Measurements from ENCODE around the gene SLFNL1. TPM values are rescaled to one million over a fixed set of nuclear protein-coding genes. Genes with fewer than 3 reads are reported as not detected.

The SLFNL1 gene
- total RNA-seq, 2 donors from 2014 or later, result 0.21 to 0.37 TPM

- intact Hi-C loops (cut with DNase I), result no loop called here
- ATAC-seq, result no peak
- no peak for DNase-seq
Measured at GRCh38 chr1:40998668-40999067, 22.9 kb downstream of the SLFNL1 start.

- DNase-seq (no peak), ATAC-seq (no peak)
- intact Hi-C loops (cut with DNase I), result no loop called here
Measured at GRCh38 chr1:40997096-40997495, 24.4 kb downstream of the SLFNL1 start.

DNA sequence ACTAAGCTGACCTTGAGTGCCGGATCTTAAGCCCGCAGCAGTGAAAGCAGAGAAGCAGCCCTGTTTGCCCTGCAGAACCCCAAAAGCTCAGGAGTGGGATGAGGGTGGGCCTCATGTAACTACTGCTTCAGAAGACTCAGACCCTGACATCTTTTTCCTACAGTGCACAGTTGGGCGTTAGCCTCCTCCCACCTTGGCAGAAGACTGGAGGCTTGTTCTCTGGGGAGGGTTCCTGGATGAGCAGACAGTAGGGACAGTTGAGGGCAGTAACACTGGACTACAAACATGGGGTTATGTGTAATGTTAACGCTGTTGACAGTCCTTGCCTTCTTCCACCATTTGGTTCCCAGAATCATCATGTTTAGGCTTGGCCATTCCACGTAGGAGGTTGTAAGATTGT lies 32.5 kb downstream of the SLFNL1 start:
- intact Hi-C loops (cut with DNase I), result no loop called here
- no peak for ATAC-seq

GRCh38 chr1:40988280-40988679 lies 33.2 kb downstream of the SLFNL1 start:
- intact Hi-C loops (cut with DNase I), result no loop called here
- ATAC-seq (no peak), DNase-seq (no peak)

More for the DNA sequence above, 32.5 kb downstream of the SLFNL1 start:
- no peak for DNase-seq

DNA sequence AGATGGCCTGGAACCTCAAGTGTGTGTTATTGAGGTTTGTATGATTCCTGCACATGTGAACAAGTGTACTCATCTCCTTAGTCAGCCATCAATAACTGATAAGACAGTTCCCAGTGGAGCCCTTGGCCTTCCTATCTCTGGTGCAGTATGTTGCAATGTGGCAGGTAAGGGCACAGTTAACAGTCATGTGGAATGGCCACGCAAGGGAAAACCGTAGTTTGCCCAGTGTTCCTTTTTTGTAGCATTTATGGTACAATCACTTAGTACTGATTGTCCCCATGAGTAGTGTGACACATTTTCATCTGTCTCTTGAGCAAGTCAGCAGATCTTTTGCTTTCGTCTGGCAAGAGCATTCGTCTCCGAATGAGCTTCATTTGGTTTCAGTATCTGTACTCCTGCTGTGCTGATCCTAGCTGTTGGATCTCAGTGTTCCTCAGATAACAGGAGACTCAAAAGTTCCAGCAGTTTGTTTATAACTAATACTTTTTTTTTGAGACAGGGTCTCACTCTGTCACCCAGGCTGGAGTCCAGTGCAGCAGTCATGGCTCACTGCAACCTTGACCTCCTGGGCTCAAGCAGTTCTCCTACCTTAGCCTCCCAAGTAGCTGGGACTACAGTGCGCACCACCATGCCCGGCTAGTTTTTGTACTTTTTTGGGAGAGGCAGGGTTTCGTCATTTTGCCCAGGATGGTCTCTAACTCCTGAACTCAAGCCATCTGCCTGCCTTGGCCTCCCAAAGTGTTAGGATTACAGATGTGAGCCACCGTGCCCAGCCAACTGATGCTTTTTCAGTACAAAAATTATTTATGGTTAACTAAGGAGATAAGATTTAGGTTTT lies 33.9 kb downstream of the SLFNL1 start:
- ATAC-seq (peak in 1 of 2 donors; percentile 14), DNase-seq (no peak)
- intact Hi-C loops (cut with DNase I), result no loop called here

GRCh38 chr1:40986956-40987355 lies 34.6 kb downstream of the SLFNL1 start:
- intact Hi-C loops (cut with DNase I), result no loop called here
- ATAC-seq, result peak; percentile 14 to 62

DNA sequence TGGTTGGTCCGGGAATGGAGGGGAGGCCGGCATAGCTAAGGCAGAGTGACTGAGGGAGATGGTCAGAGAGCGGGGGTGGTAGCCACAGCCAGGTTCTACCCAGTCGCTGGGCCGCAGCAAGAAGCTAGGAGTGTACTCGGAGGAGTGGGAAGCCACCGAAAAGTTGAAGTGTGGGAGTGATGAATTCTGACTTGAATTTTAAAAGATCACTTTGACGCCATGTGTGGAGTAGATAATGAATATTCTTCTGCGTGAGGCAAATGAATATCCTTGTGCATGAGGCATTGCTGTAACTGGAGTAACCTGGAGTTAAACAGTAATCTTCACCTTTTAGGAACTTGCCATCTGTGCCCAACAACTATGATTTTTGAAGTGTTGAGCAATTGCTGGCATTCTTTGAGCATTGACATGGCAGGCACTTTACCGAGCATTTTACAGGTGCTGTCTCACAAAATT lies 35.2 kb downstream of the SLFNL1 start:
- intact Hi-C loops (cut with DNase I), result no loop called here
- ATAC-seq, result no peak
- no peak for DNase-seq

More at GRCh38 chr1:40986956-40987355, 34.6 kb downstream of the SLFNL1 start:
- no peak for DNase-seq

DNA sequence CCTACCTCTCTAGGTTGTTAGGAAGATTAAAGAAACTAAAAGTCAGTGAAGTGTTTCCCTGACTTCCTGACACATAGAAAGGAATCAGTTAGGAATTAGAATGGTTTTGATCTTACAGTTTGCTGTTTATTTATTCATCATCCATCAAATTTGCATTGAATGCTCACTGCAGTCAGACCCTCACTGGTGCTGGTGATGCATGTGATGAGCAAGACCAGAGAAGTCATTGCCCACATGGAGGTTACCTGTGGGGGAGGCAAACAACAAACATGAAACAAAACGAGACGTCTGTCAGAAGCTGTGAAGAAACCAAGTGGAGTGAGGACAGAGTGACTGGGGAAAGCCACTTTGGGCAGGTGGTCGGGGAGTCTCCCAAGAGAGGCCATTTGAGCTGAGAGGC lies 35.6 kb downstream of the SLFNL1 start:
- ATAC-seq (no peak), DNase-seq (no peak)
- intact Hi-C loops (cut with DNase I), result no loop called here

GRCh38 chr1:40985161-40985560 lies 36.4 kb downstream of the SLFNL1 start:
- DNase-seq (no peak), ATAC-seq (no peak)
- intact Hi-C loops (cut with DNase I), result no loop called here

DNA sequence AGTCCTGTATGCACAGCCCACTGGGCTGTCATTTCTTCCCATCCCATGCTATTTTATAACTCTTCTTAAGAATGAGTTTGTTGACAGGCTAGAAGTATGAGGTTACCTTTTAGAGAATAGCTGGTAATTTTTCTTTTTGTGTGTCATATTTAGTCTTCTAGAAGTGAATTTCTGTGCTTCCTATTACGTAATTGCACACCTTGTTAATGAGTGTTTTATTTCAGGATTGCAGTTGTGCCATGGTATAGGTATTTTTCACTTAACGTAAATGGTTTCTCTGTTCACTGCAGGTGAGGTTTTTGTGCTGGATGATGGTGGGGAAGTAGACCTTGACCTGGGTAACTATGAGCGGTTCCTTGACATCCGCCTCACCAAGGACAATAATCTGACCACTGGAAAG lies 37.0 kb downstream of the SLFNL1 start:
- no peak for DNase-seq
- ATAC-seq, result no peak
- intact Hi-C loops (cut with DNase I), result no loop called here

DNA sequence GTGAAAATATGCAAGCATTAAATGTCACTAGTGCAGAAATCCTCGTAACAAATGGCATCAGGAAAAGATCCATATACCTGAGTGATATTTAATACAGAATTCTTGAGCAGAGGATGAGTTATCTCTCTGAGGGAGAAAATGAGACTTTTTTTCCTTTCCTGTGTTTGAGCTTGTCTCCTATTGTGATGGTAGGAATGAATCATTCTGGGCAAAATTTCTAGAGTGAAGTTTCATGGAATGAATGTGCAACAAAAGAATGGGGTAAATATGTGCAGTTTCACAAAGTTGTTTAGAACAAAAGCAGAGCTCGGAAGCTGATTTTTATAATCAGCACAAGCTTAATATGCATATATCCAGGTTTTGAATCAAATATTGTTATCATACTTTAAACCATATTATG lies 37.5 kb downstream of the SLFNL1 start:
- no peak for ATAC-seq
- intact Hi-C loops (cut with DNase I), result no loop called here
- DNase-seq, result no peak

- ATAC-seq (no peak), DNase-seq (no peak)
- intact Hi-C loops (cut with DNase I), result no loop called here
Measured at GRCh38 chr1:40983286-40983685, 38.2 kb downstream of the SLFNL1 start.

DNA sequence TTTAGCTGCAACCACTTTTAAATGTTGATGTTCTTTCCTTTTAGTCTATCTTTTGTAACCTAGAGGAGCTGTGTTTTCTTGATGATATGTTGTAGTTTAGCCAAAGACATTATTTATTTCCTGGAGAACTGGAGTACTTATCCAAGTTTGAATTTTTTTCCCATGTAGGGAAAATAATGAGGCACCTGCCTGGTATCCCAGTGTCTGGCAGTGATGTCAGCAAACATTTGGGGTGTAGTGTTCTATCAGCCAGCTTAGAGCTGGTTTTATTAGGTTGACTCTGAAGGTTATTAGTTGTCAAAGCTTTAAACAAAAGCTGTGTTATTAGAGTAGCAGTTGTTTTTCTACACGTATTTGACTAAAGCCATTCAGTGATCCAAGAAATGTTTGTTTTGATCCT lies 38.8 kb downstream of the SLFNL1 start:
- DNase-seq (no peak), ATAC-seq (no peak)
- intact Hi-C loops (cut with DNase I), result no loop called here

GRCh38 chr1:40981691-40982448 lies 39.7 kb downstream of the SLFNL1 start:
- no peak for ATAC-seq
- DNase-seq, result no peak
- intact Hi-C loops (cut with DNase I), result no loop called here

- intact Hi-C loops (cut with DNase I), result no loop called here
- DNase-seq (peak; percentile 37), ATAC-seq (no peak)
Measured at GRCh38 chr1:40980453-40981121, 40.9 kb downstream of the SLFNL1 start.

DNA sequence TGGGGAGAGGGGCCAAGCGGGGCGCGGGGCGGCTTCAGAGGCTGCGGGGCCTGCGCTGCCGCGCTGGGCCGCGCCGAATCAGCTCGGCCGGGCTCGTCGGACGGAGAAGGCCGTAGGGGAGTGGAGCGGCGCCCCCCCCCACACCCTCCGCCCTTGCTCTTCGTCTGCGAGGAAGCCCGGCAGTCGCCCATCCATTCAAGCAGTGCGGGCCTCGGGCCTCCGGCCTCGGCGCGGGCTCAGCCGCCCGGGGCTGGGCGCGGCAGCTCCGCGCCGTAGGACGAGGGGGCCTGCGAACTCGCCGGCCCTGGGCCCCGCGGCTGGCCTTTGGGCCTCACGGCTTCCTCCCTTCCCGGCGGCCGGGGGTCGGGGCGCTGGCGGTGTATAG lies 41.5 kb downstream of the SLFNL1 start:
- DNase-seq (no peak), ATAC-seq (peak in 1 of 2 donors; percentile 9)
- intact Hi-C loops (cut with DNase I), result no loop called here

DNA sequence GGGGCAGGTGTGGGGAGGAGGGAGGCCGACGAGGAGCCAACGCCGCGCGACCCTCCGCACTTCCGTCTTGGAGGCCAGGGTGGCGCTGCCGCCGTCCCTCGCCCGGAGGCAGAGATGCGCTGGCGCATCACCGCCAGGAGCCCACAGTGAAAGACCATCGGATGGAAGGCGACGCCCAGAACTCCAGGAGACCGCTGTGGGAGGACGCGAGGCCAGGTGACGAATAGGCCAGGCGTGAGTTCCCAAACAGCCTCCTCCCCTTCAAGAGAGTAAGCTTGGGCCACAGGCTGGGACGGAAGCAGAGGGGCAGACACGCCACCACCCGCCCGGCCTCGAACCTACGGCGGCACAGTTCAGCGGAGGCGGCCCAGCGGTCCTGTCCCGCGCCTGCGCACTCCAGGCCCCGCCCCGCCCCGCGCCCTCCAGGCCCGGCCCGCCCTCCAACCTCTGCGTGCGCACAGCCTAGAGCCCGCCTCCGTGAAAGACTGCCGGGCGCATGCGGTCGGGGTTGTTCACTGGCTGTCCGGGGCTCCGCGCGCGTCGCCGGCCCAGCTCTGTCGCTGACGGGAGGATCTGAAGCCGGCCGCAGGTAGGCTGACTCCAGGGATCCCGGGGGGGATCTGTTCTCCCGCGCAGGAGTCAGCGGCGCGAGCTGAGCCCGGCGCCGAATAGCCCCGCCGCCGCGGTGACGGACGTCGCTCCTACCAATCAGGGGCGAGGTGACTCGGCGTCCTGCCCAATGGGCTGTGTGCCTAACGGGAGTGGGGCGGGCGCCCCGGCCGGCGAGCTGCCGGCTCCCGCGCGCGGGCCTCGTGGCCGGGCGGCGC lies 42.1 kb downstream of the SLFNL1 start, which contains the start of gene CTPS1:
TSS of gene CTPS1 (plus strand) at position 456 of the 827 bp plus-strand sequence. CDS start 3,595 bp downstream, outside the sequence.
- peak; percentile 96 for DNase-seq
- intact Hi-C loops (cut with DNase I), result no loop called here
- peak; percentile 94 to 96 for ATAC-seq

GRCh38 chr1:40978886-40979240 lies 42.7 kb downstream of the SLFNL1 start:
- no peak for DNase-seq
- intact Hi-C loops (cut with DNase I), result no loop called here
- no peak for ATAC-seq

DNA sequence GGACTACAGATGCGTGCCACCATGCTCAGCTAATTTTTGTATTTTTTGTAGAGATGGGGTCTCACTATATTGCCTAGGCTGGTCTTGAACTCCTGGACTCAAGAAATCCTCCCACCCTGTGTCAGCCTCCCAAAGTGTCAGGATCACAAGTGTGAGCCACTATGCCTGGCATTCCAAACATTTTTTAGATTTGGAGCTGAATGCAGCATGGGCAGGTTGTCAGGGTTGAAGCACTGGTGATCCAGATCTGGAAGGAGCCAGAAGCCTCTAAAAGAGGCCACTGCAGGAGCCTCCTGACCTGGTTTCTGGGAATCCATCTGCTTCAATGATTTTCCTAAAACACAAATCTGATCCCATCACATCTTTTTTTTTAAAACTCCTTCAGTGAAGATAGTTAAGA lies 43.8 kb downstream of the SLFNL1 start:
- intact Hi-C loops (cut with DNase I), result no loop called here
- no peak for ATAC-seq
- no peak for DNase-seq
